H9 (cell line): Measurements from ENCODE around the gene TSPAN4. TPM values are rescaled to one million over a fixed set of nuclear protein-coding genes. Genes with fewer than 3 reads are reported as not detected.

Experiments
- DNase-seq: peaks from one replicate; pipeline ENCODE4 v3.0.0-alpha.2; 2017
- H2AFZ ChIP-seq: one replicate; pipeline ENCODE4 v1.6.1; 2013; ENCODE audit warnings: mild to moderate bottlenecking, low read length, control low read depth, moderate library complexity
- H2AK5ac ChIP-seq: 2 replicates; pipeline ENCODE4 v1.6.1; 2013; ENCODE audit warnings: low read length, control low read depth, mixed read lengths; ENCODE audit not compliant: insufficient read length
- H2BK120ac ChIP-seq: one replicate; pipeline ENCODE4 v1.6.1; 2013; ENCODE audit warnings: low read depth, mild to moderate bottlenecking, low read length, control low read depth, inconsistent platforms; ENCODE audit not compliant: poor library complexity, severe bottlenecking
- H2BK12ac ChIP-seq: 2 replicates; pipeline ENCODE4 v1.6.1; 2013; ENCODE audit warnings: low read length, control low read depth, mixed read lengths, low read depth; ENCODE audit not compliant: insufficient read length
- H2BK15ac ChIP-seq: 2 replicates; pipeline ENCODE4 v1.6.1; 2013; ENCODE audit warnings: low read depth, low read length, control low read depth
- H2BK20ac ChIP-seq: one replicate; pipeline ENCODE4 v1.6.1; 2013; ENCODE audit warnings: low read depth, mild to moderate bottlenecking, low read length, control low read depth, inconsistent platforms; ENCODE audit not compliant: poor library complexity, severe bottlenecking
- H2BK5ac ChIP-seq: 2 replicates; pipeline ENCODE4 v1.6.1; 2013; ENCODE audit warnings: low read length, control low read depth, mixed read lengths; ENCODE audit not compliant: insufficient read length
- H3K14ac ChIP-seq: 2 replicates; pipeline ENCODE4 v1.6.1; 2013; ENCODE audit warnings: low read length, control low read depth; ENCODE audit not compliant: insufficient read depth
- H3K18ac ChIP-seq: 2 replicates; pipeline ENCODE4 v1.6.1; 2013; ENCODE audit warnings: low read depth, mild to moderate bottlenecking, mixed read lengths, low read length, control low read depth; ENCODE audit not compliant: insufficient read length
- H3K23ac ChIP-seq: 2 replicates; pipeline ENCODE4 v1.6.1; 2013; ENCODE audit warnings: low read length, control low read depth, mixed read lengths, low read depth; ENCODE audit not compliant: insufficient read length
- H3K23me2 ChIP-seq: 2 replicates; pipeline ENCODE4 v1.6.1; 2013; ENCODE audit warnings: low read depth, mild to moderate bottlenecking, mixed read lengths, low read length, control low read depth; ENCODE audit not compliant: insufficient read length, poor library complexity, severe bottlenecking
- H3K27ac ChIP-seq: 2 replicates; pipeline ENCODE4 v1.5.1; 2013; ENCODE audit warnings: low read length, control low read depth, mixed read lengths, low read depth; ENCODE audit not compliant: insufficient read length
- H3K27me3 ChIP-seq: 2 replicates; pipeline ENCODE4 v1.6.1; 2013; ENCODE audit warnings: low read length, control low read depth, inconsistent platforms; ENCODE audit not compliant: insufficient read depth
- H3K4ac ChIP-seq: 2 replicates; pipeline ENCODE4 v1.6.1; 2013; ENCODE audit warnings: low read depth, mild to moderate bottlenecking, control low read depth, inconsistent platforms, low read length, moderate library complexity
- H3K4me1 ChIP-seq: 2 replicates; pipeline ENCODE4 v1.6.1; 2013; ENCODE audit warnings: low read length, control low read depth, inconsistent platforms; ENCODE audit not compliant: insufficient read depth
- H3K4me2 ChIP-seq: 2 replicates; pipeline ENCODE4 v1.6.1; 2013; ENCODE audit warnings: low read length, control low read depth, mixed read lengths; ENCODE audit not compliant: insufficient read length, insufficient read depth
- H3K56ac ChIP-seq: 2 replicates; pipeline ENCODE4 v1.6.1; 2013; ENCODE audit warnings: low read depth, mild to moderate bottlenecking, mixed read lengths, low read length, control low read depth; ENCODE audit not compliant: insufficient read length
- H3K79me1 ChIP-seq: 2 replicates; pipeline ENCODE4 v1.6.1; 2013; ENCODE audit warnings: low read depth, mild to moderate bottlenecking, moderate library complexity, low read length, control low read depth, inconsistent platforms; ENCODE audit not compliant: insufficient read depth, poor library complexity, severe bottlenecking
- H3K79me2 ChIP-seq: 2 replicates; pipeline ENCODE4 v1.6.1; 2013; ENCODE audit warnings: low read length, control low read depth, inconsistent platforms; ENCODE audit not compliant: insufficient read depth
- H3K9ac ChIP-seq: 2 replicates; pipeline ENCODE4 v1.6.1; 2013; ENCODE audit warnings: low read length, control low read depth, mixed read lengths; ENCODE audit not compliant: insufficient read length; ENCODE audit errors: extremely low read depth
- H3K9me3 ChIP-seq: one replicate; pipeline ENCODE4 v1.6.1; 2013; ENCODE audit warnings: low read depth, low read length, inconsistent platforms; ENCODE audit not compliant: control insufficient read depth
- H3T11ph ChIP-seq: one replicate; pipeline ENCODE4 v1.6.1; 2013; ENCODE audit warnings: mild to moderate bottlenecking, low read length, control low read depth, inconsistent platforms
- H4K20me1 ChIP-seq: one replicate; pipeline ENCODE4 v1.6.1; 2013; ENCODE audit not compliant: control insufficient read depth, insufficient read length, insufficient read depth
- H4K5ac ChIP-seq: 2 replicates; pipeline ENCODE4 v1.6.1; 2013; ENCODE audit warnings: low read depth, mild to moderate bottlenecking, mixed read lengths, low read length, control low read depth; ENCODE audit not compliant: insufficient read length
- H4K8ac ChIP-seq: replicated peaks from 2 replicates; pipeline ENCODE4 v1.6.1; 2013; ENCODE audit warnings: low read length, control low read depth, mixed read lengths, low read depth; ENCODE audit not compliant: insufficient read length
- H4K91ac ChIP-seq: 2 replicates; pipeline ENCODE4 v1.6.1; 2013; ENCODE audit warnings: low read depth, mild to moderate bottlenecking, moderate library complexity, mixed read lengths, low read length, control low read depth; ENCODE audit not compliant: insufficient read length
- H3K27ac Mint-ChIP-seq, 3 experiments: 2 replicates in 2 of 3; 3 replicates in 1 of 3; pipeline ENCODE4 v1.8.0; 2020 to 2021; ENCODE audit warnings: mixed read lengths in 3 of 3, mild to moderate bottlenecking in 1 of 3, moderate library complexity in 1 of 3
- H3K27me3 Mint-ChIP-seq: 2 replicates; pipeline ENCODE4 v1.8.0; 2021; ENCODE audit warnings: low read depth, mild to moderate bottlenecking, moderate library complexity, mixed read lengths
- H3K36me3 Mint-ChIP-seq, 3 experiments: 2 replicates in 2 of 3; 3 replicates in 1 of 3; pipeline ENCODE4 v1.8.0; 2020 to 2021; ENCODE audit warnings: low read depth in 3 of 3, mixed read lengths in 3 of 3; ENCODE audit not compliant: insufficient read depth in 1 of 3
- H3K4me1 Mint-ChIP-seq, 2 experiments: 2 replicates each; pipeline ENCODE4 v1.8.0; 2020; ENCODE audit warnings: mixed read lengths in 2 of 2
- H3K4me3 Mint-ChIP-seq, 2 experiments: 2 replicates in 1 of 2; 3 replicates in 1 of 2; pipeline ENCODE4 v1.8.0; 2020 to 2021; ENCODE audit warnings: mild to moderate bottlenecking in 2 of 2, mixed read lengths in 2 of 2, moderate library complexity in 1 of 2
- H3K9me3 Mint-ChIP-seq, 2 experiments: 2 replicates in 1 of 2; 3 replicates in 1 of 2; pipeline ENCODE4 v1.8.0; 2020; ENCODE audit warnings: mild to moderate bottlenecking in 2 of 2, mixed read lengths in 2 of 2, moderate library complexity in 1 of 2
- WGBS: extraction: QIAGEN DNeasy Blood & Tissue Kit; methylation state at CpG from one replicate; pipeline ENCODE4 v1.1.7; 2013; ENCODE audit warnings: missing lambda C conversion rate, low lambda C conversion rate, mixed read lengths; ENCODE audit not compliant: insufficient read length; ENCODE audit errors: extremely low coverage; 5-methylcytosine and 5-hydroxymethylcytosine counted together
- total RNA-seq: library from RNA; stranded (reverse); gene quantifications from 2 replicates; pipeline ENCODE4 v1.2.1, GENCODE V29; 2021
- TF ChIP-seq, protein P1 (sequence below): fragments of 200-600 bp; sonication (generic); conservative IDR thresholded peaks from 3 replicates; pipeline ENCODE4 v1.8.0; 2021; ENCODE audit warnings: antibody characterized with exemption, mild to moderate bottlenecking

The TSPAN4 gene
- total RNA-seq, 1 experiment from 2014 or later, result 64.6 TPM

DNA sequence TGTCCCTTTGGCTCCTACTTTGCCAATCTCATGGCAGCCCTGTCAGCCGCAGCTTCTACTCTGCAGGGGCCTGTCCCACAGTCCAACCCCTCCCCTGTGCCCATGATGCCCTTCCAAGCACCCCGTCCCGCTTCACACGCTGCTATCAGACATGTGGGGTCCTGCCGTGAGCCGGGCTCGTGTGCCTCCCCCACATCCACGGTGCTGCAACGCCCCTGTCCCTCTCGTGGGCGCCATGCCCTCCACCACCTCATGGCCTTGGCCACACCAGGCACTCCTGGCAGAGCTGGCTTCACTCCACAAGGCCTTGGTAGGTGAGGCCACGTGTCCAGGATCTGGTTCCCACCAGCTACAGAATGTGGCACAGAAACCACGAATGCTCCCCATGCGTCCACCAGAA, 44.9 kb downstream of the TSPAN4 start:
- no CpG with 5 or more reads among the region's 14 CpGs for WGBS

More for the DNA sequence above, 44.9 kb downstream of the TSPAN4 start:
- DNase-seq, result no peak
- H3K36me3 Mint-ChIP-seq, result peaks cover 16 to 40% (median 37%) of the 10 kb centered on the region in 3 experiments
- no peak overlapping the region for H4K8ac ChIP-seq
- H3K27ac Mint-ChIP-seq, result no peak overlapping the region; a peak in 1 of 7 replicates
- no peak overlapping the region for H3K9ac ChIP-seq
- no peak overlapping the region for H3K23ac ChIP-seq
- no peaks in the 10 kb centered on the region for H3K27me3 Mint-ChIP-seq
- no peak overlapping the region for H3K27ac ChIP-seq
- H2BK15ac ChIP-seq, result no peak overlapping the region
- H3K9me3 Mint-ChIP-seq, result no peaks in the 10 kb centered on the region
- no peak overlapping the region for H3K4me3 Mint-ChIP-seq
- TF ChIP-seq, protein P1, sequence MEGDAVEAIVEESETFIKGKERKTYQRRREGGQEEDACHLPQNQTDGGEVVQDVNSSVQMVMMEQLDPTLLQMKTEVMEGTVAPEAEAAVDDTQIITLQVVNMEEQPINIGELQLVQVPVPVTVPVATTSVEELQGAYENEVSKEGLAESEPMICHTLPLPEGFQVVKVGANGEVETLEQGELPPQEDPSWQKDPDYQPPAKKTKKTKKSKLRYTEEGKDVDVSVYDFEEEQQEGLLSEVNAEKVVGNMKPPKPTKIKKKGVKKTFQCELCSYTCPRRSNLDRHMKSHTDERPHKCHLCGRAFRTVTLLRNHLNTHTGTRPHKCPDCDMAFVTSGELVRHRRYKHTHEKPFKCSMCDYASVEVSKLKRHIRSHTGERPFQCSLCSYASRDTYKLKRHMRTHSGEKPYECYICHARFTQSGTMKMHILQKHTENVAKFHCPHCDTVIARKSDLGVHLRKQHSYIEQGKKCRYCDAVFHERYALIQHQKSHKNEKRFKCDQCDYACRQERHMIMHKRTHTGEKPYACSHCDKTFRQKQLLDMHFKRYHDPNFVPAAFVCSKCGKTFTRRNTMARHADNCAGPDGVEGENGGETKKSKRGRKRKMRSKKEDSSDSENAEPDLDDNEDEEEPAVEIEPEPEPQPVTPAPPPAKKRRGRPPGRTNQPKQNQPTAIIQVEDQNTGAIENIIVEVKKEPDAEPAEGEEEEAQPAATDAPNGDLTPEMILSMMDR, result no peak
- no peak overlapping the region for H2BK12ac ChIP-seq
- peaks cover 5 to 13% of the 10 kb centered on the region in 2 experiments for H3K4me1 Mint-ChIP-seq
- H3K14ac ChIP-seq, result no peak overlapping the region
- no peak overlapping the region for H3K56ac ChIP-seq
- H2BK120ac ChIP-seq, result no peak overlapping the region
- no peaks in the 10 kb centered on the region for H3K27me3 ChIP-seq
- H2AFZ ChIP-seq, result no peak overlapping the region
- no peak overlapping the region for H3T11ph ChIP-seq
- peaks cover 2% of the 10 kb centered on the region for H4K20me1 ChIP-seq
- no peaks in the 10 kb centered on the region for H3K23me2 ChIP-seq
- H4K91ac ChIP-seq, result no peak overlapping the region
- H3K79me1 ChIP-seq, result no peaks in the 10 kb centered on the region
- no peaks in the 10 kb centered on the region for H3K79me2 ChIP-seq
- no peak overlapping the region for H2BK20ac ChIP-seq
- no peak overlapping the region for H3K4me2 ChIP-seq
- no peak overlapping the region for H3K18ac ChIP-seq
- no peak overlapping the region for H2AK5ac ChIP-seq
- H3K4me1 ChIP-seq, result no peaks in the 10 kb centered on the region
- H4K5ac ChIP-seq, result no peak overlapping the region
- no peak overlapping the region for H3K4ac ChIP-seq
- H3K9me3 ChIP-seq, result no peaks in the 10 kb centered on the region
- H2BK5ac ChIP-seq, result no peak overlapping the region
